OCI-LY3 (cell line): ENCODE data around the gene DNASE1L3.

Source experiments
- EZH2phosphoT487 ChIP-seq: fragments of 200-600 bp; shearing (Covaris generic); IDR thresholded peaks from 2 replicates; pipeline ENCODE4 v1.6.1; 2018; ENCODE audit warnings: antibody characterized with exemption, mixed run types, low read depth
- TF ChIP-seq, protein P1 (sequence below): fragments of 200-600, 300-600 bp; sonication (generic); IDR thresholded peaks from 2 replicates; pipeline ENCODE4 v1.5.1; 2014; ENCODE audit warnings: antibody characterized with exemption, low read length, low read depth

DNA sequence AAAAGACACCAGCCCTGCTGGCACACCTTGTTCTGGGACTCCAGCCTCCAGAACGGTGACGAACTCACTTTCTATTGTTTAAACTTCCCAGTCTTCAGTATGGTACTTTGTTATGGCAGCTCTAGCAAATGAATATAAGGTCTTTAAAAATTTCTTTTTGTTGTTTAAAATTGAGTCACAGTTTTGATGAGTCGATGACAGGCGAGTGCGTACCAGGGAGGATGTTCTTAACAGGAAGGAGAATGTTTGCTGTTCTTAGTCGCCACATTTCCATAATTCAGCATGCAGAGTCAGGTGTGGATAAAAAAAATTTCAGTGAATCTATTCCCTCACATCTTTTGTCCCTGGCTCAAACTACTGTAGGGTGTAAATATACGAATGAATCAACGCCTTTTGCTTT lies 12.4 kb downstream of the DNASE1L3 start:
- TF ChIP-seq, protein P1, sequence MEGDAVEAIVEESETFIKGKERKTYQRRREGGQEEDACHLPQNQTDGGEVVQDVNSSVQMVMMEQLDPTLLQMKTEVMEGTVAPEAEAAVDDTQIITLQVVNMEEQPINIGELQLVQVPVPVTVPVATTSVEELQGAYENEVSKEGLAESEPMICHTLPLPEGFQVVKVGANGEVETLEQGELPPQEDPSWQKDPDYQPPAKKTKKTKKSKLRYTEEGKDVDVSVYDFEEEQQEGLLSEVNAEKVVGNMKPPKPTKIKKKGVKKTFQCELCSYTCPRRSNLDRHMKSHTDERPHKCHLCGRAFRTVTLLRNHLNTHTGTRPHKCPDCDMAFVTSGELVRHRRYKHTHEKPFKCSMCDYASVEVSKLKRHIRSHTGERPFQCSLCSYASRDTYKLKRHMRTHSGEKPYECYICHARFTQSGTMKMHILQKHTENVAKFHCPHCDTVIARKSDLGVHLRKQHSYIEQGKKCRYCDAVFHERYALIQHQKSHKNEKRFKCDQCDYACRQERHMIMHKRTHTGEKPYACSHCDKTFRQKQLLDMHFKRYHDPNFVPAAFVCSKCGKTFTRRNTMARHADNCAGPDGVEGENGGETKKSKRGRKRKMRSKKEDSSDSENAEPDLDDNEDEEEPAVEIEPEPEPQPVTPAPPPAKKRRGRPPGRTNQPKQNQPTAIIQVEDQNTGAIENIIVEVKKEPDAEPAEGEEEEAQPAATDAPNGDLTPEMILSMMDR, result no peak
- TF ChIP-seq EZH2phosphoT487, result no peak
